ENCODE data around the gene OR51B5. TPM values are rescaled to one million over a fixed set of nuclear protein-coding genes. Genes with fewer than 3 reads are reported as not detected.

OR51B5 gene
- total and polyA plus RNA-seq, 10 of the 15 experiments (the other 5 are each of a cell fraction or from before 2014, with no cell fraction given): 0.04 to 2.1 (median 0.17) TPM; not detected in 6

DNA sequence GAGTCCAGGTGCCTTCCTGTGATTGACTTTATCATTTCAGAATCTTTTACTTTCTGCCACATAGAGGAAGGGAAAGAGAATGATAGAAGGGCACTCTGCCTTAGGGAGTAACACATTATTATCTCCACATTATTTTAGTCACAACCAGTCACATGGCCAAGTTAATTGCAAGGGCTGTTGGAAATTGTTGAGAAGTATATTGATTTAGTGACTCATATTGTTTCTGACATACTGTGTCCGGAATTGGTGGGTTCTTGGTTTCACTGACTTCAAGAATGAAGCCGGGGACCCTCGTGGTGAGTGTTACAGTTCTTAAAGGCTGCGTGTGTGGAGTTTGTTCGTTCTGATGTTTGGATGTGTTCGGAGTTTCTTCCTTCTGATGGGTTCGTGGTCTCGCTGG is 50.3 kb downstream of the OR51B5 start:
- 45% methylated on average over 8 of the region's 8 CpGs for WGBS (ENCODE audit: insufficient coverage, insufficient replicate concordance, low lambda C conversion rate, missing lambda C conversion rate)
- intact Hi-C loops (cut with micrococcal nuclease; ENCODE audit: unreplicated experiment): no loop called here
- ATAC-seq: no peak

More for the DNA sequence above, 50.3 kb downstream of the OR51B5 start:
- TF ChIP-seq EGR1 (IDR thresholded peaks at IDR 0.05; ENCODE audit: borderline replicate concordance in 1 of 2, low read depth in 2 of 2, low read length in 2 of 2) (no peak), TARDBP (IDR thresholded peaks at IDR 0.05; ENCODE audit: borderline replicate concordance) (no peak), ESRRA (IDR thresholded peaks at IDR 0.05; ENCODE audit: low read length) (no peak), CHD4 (IDR thresholded peaks at IDR 0.05) (no peak), CREB1 (IDR thresholded peaks at IDR 0.05; ENCODE audit: low read depth) (no peak), SIX5 (IDR thresholded peaks at IDR 0.05; ENCODE audit: low read depth, low read length, severe bottlenecking) (no peak)
- TF ChIP-seq, protein P1, sequence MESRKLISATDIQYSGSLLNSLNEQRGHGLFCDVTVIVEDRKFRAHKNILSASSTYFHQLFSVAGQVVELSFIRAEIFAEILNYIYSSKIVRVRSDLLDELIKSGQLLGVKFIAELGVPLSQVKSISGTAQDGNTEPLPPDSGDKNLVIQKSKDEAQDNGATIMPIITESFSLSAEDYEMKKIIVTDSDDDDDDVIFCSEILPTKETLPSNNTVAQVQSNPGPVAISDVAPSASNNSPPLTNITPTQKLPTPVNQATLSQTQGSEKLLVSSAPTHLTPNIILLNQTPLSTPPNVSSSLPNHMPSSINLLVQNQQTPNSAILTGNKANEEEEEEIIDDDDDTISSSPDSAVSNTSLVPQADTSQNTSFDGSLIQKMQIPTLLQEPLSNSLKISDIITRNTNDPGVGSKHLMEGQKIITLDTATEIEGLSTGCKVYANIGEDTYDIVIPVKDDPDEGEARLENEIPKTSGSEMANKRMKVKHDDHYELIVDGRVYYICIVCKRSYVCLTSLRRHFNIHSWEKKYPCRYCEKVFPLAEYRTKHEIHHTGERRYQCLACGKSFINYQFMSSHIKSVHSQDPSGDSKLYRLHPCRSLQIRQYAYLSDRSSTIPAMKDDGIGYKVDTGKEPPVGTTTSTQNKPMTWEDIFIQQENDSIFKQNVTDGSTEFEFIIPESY (IDR thresholded peaks at IDR 0.05): no peak
- TF ChIP-seq, protein P2, sequence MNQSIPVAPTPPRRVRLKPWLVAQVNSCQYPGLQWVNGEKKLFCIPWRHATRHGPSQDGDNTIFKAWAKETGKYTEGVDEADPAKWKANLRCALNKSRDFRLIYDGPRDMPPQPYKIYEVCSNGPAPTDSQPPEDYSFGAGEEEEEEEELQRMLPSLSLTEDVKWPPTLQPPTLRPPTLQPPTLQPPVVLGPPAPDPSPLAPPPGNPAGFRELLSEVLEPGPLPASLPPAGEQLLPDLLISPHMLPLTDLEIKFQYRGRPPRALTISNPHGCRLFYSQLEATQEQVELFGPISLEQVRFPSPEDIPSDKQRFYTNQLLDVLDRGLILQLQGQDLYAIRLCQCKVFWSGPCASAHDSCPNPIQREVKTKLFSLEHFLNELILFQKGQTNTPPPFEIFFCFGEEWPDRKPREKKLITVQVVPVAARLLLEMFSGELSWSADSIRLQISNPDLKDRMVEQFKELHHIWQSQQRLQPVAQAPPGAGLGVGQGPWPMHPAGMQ (IDR thresholded peaks at IDR 0.05; ENCODE audit: borderline replicate concordance): no peak
- TF ChIP-seq, protein P3, sequence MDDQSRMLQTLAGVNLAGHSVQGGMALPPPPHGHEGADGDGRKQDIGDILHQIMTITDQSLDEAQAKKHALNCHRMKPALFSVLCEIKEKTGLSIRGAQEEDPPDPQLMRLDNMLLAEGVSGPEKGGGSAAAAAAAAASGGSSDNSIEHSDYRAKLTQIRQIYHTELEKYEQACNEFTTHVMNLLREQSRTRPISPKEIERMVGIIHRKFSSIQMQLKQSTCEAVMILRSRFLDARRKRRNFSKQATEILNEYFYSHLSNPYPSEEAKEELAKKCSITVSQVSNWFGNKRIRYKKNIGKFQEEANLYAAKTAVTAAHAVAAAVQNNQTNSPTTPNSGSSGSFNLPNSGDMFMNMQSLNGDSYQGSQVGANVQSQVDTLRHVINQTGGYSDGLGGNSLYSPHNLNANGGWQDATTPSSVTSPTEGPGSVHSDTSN (IDR thresholded peaks at IDR 0.05; ENCODE audit: insufficient replicate concordance, low read depth, low read length): no peak
- DNase-seq (ENCODE audit: low read depth, low spot score) (no peak), FAIRE-seq (no peak)
- H3K9ac ChIP-seq (ENCODE audit: control insufficient read depth, insufficient read depth, low read length): no peak overlapping the region
- ChIA-PET SMC1A (ENCODE audit: uncharacterized antibody, unreplicated experiment) (no interaction called here), RAD21 (ENCODE audit: unreplicated experiment) (no interaction called here), CTCF (no interaction called here), POLR2A (no interaction called here)
- no peak overlapping the region for H3K4me3 ChIP-seq
- no peaks in the 10 kb centered on the region for H3K27me3 ChIP-seq (replicated peaks in 1 of 2; ENCODE audit: control insufficient read depth in 2 of 2, insufficient read depth in 2 of 2, low read length in 1 of 2)
- H3K4me2 ChIP-seq (ENCODE audit: control insufficient read depth, insufficient read depth): no peak overlapping the region
- no peak overlapping the region for H3K27ac ChIP-seq (ENCODE audit: control insufficient read depth, insufficient read depth)
- no peaks in the 10 kb centered on the region for H3K9me3 ChIP-seq (replicated peaks; ENCODE audit: control insufficient read depth, insufficient read depth, low read length)
- no peaks in the 10 kb centered on the region for H3K4me1 ChIP-seq (ENCODE audit: control insufficient read depth, insufficient read depth, low read length)
- H2AFZ ChIP-seq (ENCODE audit: control insufficient read depth, low read depth, low read length): no peak overlapping the region
- BruUV-seq (replicated peaks): no TSS peak
- no peaks in the 10 kb centered on the region for H3K79me2 ChIP-seq (ENCODE audit: control insufficient read depth, insufficient read depth, low read length)
- H4K20me1 ChIP-seq (ENCODE audit: control insufficient read depth, insufficient read depth): no peaks in the 10 kb centered on the region
- in situ Hi-C loops (cut with MboI): no loop called here
- no peaks in the 10 kb centered on the region for H3K36me3 ChIP-seq (ENCODE audit: control insufficient read depth in 2 of 2, insufficient read depth in 2 of 2, low read length in 1 of 2)

Small RNAs within 50 kb of the gene (small RNA-seq; reads per million reads assigned to genes)
- not detected for gene AC104389.3

Other genes starting within 250 kb of the OR51B5 start
Only the 7 nearest of the 20 such genes appear.
- not detected in 2 replicates for gene HBG2, start 88.7 kb downstream of the OR51B5 start, total RNA-seq (2014; rRNA removed)
- gene HBG2, start 88.7 kb downstream of the OR51B5 start, total RNA-seq (2014; rRNA removed; fragmentation: Illumina TruSeq; extraction: Trizol): not detected in 2 replicates
- 4.5 and 8.3 TPM in 2 replicates for gene HBG2, start 88.7 kb downstream of the OR51B5 start, total RNA-seq (2021)
- 1.4 and 2.2 TPM in 2 replicates for gene HBG2, start 88.7 kb downstream of the OR51B5 start, polyA plus RNA-seq (2011; rRNA removed)
- not detected in 2 replicates for gene HBG2, start 88.7 kb downstream of the OR51B5 start, polyA plus RNA-seq (2014; fragmentation: Illumina TruSeq; extraction: Trizol)
- gene HBG2, start 88.7 kb downstream of the OR51B5 start, polyA plus RNA-seq (2014; fragmentation: Nextera tagmentation; extraction: Ambion mirVana): 1 to 10 TPM; 2.9 to 7.2 TPM
- gene HBG2, start 88.7 kb downstream of the OR51B5 start, polyA plus RNA-seq (2014; rRNA removed): 0.25 and 1.1 TPM in 2 replicates
- not detected for gene HBG2, start 88.7 kb downstream of the OR51B5 start, polyA plus RNA-seq (2016; fragmentation: Nextera tagmentation; extraction: Ambion mirVana)
- gene HBE1, start 73.6 kb downstream of the OR51B5 start, total RNA-seq (2014; rRNA removed): 0.33 TPM in 1 of 2 replicates, not detected in the other
- not detected in 2 replicates for gene HBE1, start 73.6 kb downstream of the OR51B5 start, total RNA-seq (2014; rRNA removed; fragmentation: Illumina TruSeq; extraction: Trizol)
- gene HBE1, start 73.6 kb downstream of the OR51B5 start, total RNA-seq (2021): 0.82 and 2.7 TPM in 2 replicates
- gene HBE1, start 73.6 kb downstream of the OR51B5 start, polyA plus RNA-seq (2011; rRNA removed): 1.9 and 2.3 TPM in 2 replicates
- gene HBE1, start 73.6 kb downstream of the OR51B5 start, polyA plus RNA-seq (2014; fragmentation: Illumina TruSeq; extraction: Trizol): not detected in 2 replicates
- gene HBE1, start 73.6 kb downstream of the OR51B5 start, polyA plus RNA-seq (2014; fragmentation: Nextera tagmentation; extraction: Ambion mirVana): under 1 TPM; 0.13 to 0.62 TPM
- gene HBE1, start 73.6 kb downstream of the OR51B5 start, polyA plus RNA-seq (2014; rRNA removed): 0.59 TPM in 1 of 2 replicates, not detected in the other
- not detected for gene HBE1, start 73.6 kb downstream of the OR51B5 start, polyA plus RNA-seq (2016; fragmentation: Nextera tagmentation; extraction: Ambion mirVana)
- not detected in 2 replicates for gene OR51B4, start 41.6 kb downstream of the OR51B5 start, total RNA-seq (2014; rRNA removed)
- not detected in 2 replicates for gene OR51B4, start 41.6 kb downstream of the OR51B5 start, total RNA-seq (2014; rRNA removed; fragmentation: Illumina TruSeq; extraction: Trizol)
- 0.23 TPM in 1 of 2 replicates, not detected in the other for gene OR51B4, start 41.6 kb downstream of the OR51B5 start, total RNA-seq (2021)
- gene OR51B4, start 41.6 kb downstream of the OR51B5 start, polyA plus RNA-seq (2011; rRNA removed): 1.1 and 2.1 TPM in 2 replicates
- not detected in 2 replicates for gene OR51B4, start 41.6 kb downstream of the OR51B5 start, polyA plus RNA-seq (2014; fragmentation: Illumina TruSeq; extraction: Trizol)
- not detected for gene OR51B4, start 41.6 kb downstream of the OR51B5 start, polyA plus RNA-seq (2014; fragmentation: Nextera tagmentation; extraction: Ambion mirVana)
- gene OR51B4, start 41.6 kb downstream of the OR51B5 start, polyA plus RNA-seq (2014; rRNA removed): not detected in 2 replicates
- gene OR51B4, start 41.6 kb downstream of the OR51B5 start, polyA plus RNA-seq (2016; fragmentation: Nextera tagmentation; extraction: Ambion mirVana): not detected
- gene OR51B2, start 19.2 kb downstream of the OR51B5 start, total RNA-seq (2014; rRNA removed): not detected in 2 replicates
- not detected in 2 replicates for gene OR51B2, start 19.2 kb downstream of the OR51B5 start, total RNA-seq (2014; rRNA removed; fragmentation: Illumina TruSeq; extraction: Trizol)
- not detected in 2 replicates for gene OR51B2, start 19.2 kb downstream of the OR51B5 start, total RNA-seq (2021)
- gene OR51B2, start 19.2 kb downstream of the OR51B5 start, polyA plus RNA-seq (2011; rRNA removed): 0.22 and 0.29 TPM in 2 replicates
- not detected in 2 replicates for gene OR51B2, start 19.2 kb downstream of the OR51B5 start, polyA plus RNA-seq (2014; fragmentation: Illumina TruSeq; extraction: Trizol)
- gene OR51B2, start 19.2 kb downstream of the OR51B5 start, polyA plus RNA-seq (2014; fragmentation: Nextera tagmentation; extraction: Ambion mirVana): not detected
- gene OR51B2, start 19.2 kb downstream of the OR51B5 start, polyA plus RNA-seq (2014; rRNA removed): not detected in 2 replicates
- gene OR51B2, start 19.2 kb downstream of the OR51B5 start, polyA plus RNA-seq (2016; fragmentation: Nextera tagmentation; extraction: Ambion mirVana): not detected
- 0.17 TPM in 1 of 2 replicates, not detected in the other for gene OR51B6, start 8.0 kb upstream of the OR51B5 start, total RNA-seq (2014; rRNA removed)
- gene OR51B6, start 8.0 kb upstream of the OR51B5 start, total RNA-seq (2014; rRNA removed; fragmentation: Illumina TruSeq; extraction: Trizol): not detected in 2 replicates
- gene OR51B6, start 8.0 kb upstream of the OR51B5 start, total RNA-seq (2021): not detected in 2 replicates
- not detected in 2 replicates for gene OR51B6, start 8.0 kb upstream of the OR51B5 start, polyA plus RNA-seq (2011; rRNA removed)
- not detected in 2 replicates for gene OR51B6, start 8.0 kb upstream of the OR51B5 start, polyA plus RNA-seq (2014; fragmentation: Illumina TruSeq; extraction: Trizol)
- gene OR51B6, start 8.0 kb upstream of the OR51B5 start, polyA plus RNA-seq (2014; fragmentation: Nextera tagmentation; extraction: Ambion mirVana): not detected
- not detected in 2 replicates for gene OR51B6, start 8.0 kb upstream of the OR51B5 start, polyA plus RNA-seq (2014; rRNA removed)
- gene OR51B6, start 8.0 kb upstream of the OR51B5 start, polyA plus RNA-seq (2016; fragmentation: Nextera tagmentation; extraction: Ambion mirVana): not detected
- gene OR51M1, start 40.3 kb upstream of the OR51B5 start, total RNA-seq (2014; rRNA removed): not detected in 2 replicates
- gene OR51M1, start 40.3 kb upstream of the OR51B5 start, total RNA-seq (2014; rRNA removed; fragmentation: Illumina TruSeq; extraction: Trizol): not detected in 2 replicates
- gene OR51M1, start 40.3 kb upstream of the OR51B5 start, total RNA-seq (2021): not detected in 2 replicates
- gene OR51M1, start 40.3 kb upstream of the OR51B5 start, polyA plus RNA-seq (2011; rRNA removed): not detected in 2 replicates
- 0.06 TPM in 1 of 2 replicates, not detected in the other for gene OR51M1, start 40.3 kb upstream of the OR51B5 start, polyA plus RNA-seq (2014; fragmentation: Illumina TruSeq; extraction: Trizol)
- gene OR51M1, start 40.3 kb upstream of the OR51B5 start, polyA plus RNA-seq (2014; fragmentation: Nextera tagmentation; extraction: Ambion mirVana): not detected
- not detected in 2 replicates for gene OR51M1, start 40.3 kb upstream of the OR51B5 start, polyA plus RNA-seq (2014; rRNA removed)
- not detected for gene OR51M1, start 40.3 kb upstream of the OR51B5 start, polyA plus RNA-seq (2016; fragmentation: Nextera tagmentation; extraction: Ambion mirVana)
- gene OR51Q1, start 78.6 kb upstream of the OR51B5 start, total RNA-seq (2014; rRNA removed): not detected in 2 replicates
- gene OR51Q1, start 78.6 kb upstream of the OR51B5 start, total RNA-seq (2014; rRNA removed; fragmentation: Illumina TruSeq; extraction: Trizol): not detected in 2 replicates
- not detected in 2 replicates for gene OR51Q1, start 78.6 kb upstream of the OR51B5 start, total RNA-seq (2021)
- not detected in 2 replicates for gene OR51Q1, start 78.6 kb upstream of the OR51B5 start, polyA plus RNA-seq (2011; rRNA removed)
- gene OR51Q1, start 78.6 kb upstream of the OR51B5 start, polyA plus RNA-seq (2014; fragmentation: Illumina TruSeq; extraction: Trizol): not detected in 2 replicates
- gene OR51Q1, start 78.6 kb upstream of the OR51B5 start, polyA plus RNA-seq (2014; fragmentation: Nextera tagmentation; extraction: Ambion mirVana): not detected
- not detected in 2 replicates for gene OR51Q1, start 78.6 kb upstream of the OR51B5 start, polyA plus RNA-seq (2014; rRNA removed)
- gene OR51Q1, start 78.6 kb upstream of the OR51B5 start, polyA plus RNA-seq (2016; fragmentation: Nextera tagmentation; extraction: Ambion mirVana): not detected

Measured in GM12878 (cell line).